Epithelial cell of prostate (primary cell): ENCODE results near the gene ARFGAP2.

Source experiments
- DNase-seq: peaks from one replicate; pipeline ENCODE4 v3.0.0-alpha.2; 2011; ENCODE audit warnings: low read depth, low spot score
- H3K27ac ChIP-seq: fragments of 450-650 bp; 2 replicates; pipeline ENCODE4 v1.5.1; 2017; ENCODE audit warnings: mild to moderate bottlenecking

ARFGAP2 gene

DNA sequence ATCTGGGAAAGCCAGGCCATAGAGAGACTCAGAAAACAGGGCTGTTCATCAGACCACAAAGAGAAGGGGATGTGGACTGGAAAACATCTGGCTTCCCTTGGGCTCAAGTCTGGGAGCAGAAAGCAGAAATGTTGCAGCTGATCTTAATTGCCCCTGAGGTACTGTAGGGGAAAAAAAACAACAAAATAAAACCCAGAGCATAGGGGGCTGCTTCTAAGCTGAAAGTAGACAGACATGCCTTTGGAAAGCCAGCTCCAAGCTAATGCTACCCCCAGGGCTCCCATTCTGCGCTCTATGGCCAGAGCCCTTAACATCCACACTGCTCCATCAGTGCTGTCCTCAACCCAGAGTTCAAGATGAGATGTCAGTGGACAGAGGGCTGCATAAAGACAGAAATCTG is 11.6 kb upstream of the ARFGAP2 start:
- no peak for DNase-seq
- peak overlapping the region; percentile 89 for H3K27ac ChIP-seq

DNA sequence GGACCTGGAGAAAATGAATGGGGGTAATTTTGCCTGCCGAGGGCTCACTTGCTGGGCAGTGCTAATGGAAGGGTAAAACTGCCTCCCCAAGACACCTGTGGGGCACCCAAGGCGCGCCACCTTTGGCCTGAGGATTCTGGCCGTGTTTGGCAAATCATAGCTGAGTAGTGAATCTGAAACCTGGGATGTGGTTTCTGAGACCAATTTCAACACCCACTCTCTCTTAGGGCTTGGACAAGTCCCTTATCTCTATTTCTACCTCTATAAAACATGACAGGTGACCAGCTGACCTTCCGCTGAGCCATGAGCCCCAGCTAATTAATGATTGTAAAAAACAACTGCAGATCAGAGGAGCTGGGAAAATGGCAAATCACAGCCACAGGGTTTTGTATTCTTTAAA is 11.0 kb upstream of the ARFGAP2 start:
- H3K27ac ChIP-seq, result peak overlapping the region; percentile 89
- DNase-seq, result no peak

DNA sequence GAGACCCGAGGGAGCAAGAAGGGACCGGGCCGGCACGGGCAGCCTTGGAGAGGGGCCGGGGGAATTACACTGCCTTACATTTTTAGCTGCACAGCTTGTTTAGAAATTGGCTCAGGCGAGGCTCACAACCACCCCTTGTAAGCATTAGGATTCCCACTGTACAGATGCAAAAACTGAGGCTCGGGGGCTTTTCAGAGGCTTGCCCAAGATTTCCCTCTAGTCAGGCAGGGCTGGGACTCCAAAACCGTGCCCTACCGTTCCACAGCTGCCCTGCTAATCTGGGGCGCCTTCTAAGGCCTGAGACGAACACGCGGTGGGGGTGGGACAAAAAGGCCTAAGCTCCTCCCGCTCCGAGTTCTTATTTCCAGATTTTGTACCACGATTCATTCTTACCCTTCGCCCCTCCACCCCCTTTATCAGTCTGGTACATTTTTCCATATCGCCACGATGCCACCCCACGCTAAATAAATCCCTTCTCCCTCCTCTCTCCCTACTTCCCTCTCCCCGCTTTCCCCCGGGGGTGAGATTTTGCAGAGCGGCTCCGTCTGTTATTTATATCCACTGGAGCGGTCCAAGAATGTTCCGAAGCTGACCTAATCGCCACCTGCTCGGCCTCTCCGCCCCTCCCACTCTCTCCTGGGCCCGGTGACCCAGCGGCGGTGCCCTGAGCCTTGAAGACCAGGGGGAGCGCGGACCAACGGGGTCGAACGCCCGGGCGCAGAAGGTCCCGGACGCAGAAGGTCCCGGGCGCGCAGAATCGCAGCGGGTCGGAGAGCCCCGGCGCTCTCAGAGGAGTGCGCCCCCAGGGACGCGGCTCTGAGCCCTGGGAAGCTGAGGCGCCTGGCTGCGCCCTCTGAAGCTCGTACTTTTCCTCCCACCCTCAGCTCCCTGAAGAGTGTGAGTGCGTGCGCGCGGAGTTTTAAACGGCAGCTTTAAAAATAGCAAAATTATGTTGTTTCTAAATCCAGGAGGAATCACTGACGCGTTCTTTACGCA is 10.3 kb upstream of the ARFGAP2 start:
- peak overlapping the region; percentile 89 for H3K27ac ChIP-seq
- DNase-seq, result no peak

DNA sequence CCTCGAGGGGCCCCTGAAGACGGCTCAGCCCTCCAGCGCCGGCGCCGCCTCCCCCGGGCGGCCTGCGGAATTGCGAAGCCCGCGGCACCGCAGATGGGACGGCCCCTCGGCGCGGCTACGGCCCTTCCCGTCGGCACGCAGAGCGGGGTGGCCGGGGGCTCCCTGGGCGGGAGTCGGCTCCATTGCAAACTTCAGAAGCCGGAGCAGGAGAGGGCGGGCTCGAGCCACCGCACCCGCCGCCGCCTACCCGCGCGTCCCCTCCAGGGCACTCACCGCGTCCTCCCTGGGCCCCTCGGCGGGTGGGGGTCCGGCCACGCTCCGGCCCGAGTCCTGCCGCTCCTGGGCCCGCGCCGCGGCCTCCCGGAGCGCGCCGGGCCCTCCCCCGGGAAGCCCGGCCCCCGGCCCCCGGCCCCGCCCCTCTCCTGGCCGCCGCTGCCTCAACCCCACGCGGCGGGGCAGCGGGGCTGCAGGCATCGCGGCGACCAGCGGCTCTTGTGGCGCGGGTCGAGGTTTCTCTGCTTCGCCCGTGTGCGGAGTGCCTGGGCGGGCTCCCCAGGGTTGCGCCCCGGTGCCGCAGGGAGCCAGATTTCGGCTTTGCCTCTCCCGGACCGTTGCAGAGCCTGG is 9.5 kb upstream of the ARFGAP2 start, which contains the start of gene PACSIN3:
TSS of gene PACSIN3 (minus strand) at position 359 of the 624 bp plus-strand sequence. CDS start 3,707 bp downstream, outside the sequence.
- DNase-seq, result no peak
- H3K27ac ChIP-seq, result peak within 1 kb of the TSS; percentile 89

DNA sequence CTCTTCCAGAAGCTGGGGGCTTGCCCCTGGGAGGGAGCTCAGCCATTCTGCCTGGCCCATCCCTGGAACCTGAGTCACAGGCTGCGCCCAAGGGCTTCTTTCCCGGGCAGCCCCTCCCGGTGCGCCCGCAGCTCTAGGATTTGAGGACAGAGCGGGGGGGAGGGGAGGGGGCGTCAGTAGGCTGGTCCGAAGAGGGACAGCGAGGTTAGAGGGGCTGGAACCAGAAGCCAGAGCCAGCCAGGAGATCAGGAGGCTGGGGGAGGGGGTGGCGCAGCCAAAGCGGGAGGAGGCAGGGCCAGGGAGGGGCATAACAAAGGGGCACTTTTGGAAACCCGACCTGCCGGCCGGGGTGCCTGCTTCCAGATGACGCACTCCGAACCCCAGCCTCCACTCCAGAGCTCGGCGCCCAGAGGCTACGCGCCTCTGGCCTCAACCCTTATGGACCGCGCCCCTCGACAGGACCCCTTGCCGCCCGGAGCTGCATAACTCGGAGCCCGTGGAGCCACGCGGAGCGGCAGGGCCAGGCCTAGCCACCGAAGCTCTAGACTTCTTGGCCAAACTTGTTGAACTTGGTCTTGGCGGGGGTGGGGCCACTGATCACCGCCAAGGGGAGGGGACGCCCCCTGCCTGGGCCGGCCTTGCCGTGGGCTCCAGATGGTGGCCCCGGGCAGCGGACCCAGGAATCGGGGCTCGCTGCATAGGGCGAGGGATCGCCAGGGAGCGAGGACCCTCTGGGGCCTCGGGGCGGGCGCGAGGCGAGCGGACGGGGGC is 8.8 kb upstream of the ARFGAP2 start:
- DNase-seq, result no peak

DNA sequence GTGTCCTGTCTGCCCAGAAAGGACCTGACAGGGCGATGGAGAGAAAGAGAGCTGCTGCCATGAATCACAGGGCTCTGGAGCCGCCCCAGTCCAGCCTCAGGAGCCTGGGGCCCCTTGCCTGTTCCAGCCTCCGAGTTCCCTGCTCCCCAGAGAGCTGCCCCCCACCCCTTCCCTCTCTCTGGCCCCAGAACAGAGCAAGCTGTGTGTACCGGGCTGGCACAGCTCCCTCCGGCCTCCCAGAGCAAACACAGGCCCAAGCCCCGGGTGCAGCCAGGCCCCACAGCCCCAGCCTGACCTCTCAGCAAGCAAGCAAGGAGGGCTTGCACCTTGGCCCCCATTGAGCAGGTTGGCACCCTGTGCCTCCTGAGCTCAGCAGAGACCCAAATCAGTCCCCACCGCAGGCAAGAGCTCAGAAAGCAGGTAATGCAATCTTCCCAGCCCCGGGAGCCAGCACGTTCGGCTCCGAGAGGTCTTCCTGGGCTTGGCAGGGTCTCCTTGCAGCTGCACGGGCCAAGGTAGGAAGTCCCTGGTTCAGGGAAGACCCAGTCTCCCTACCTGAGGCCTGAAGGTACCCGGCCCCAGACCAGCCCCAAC is 8.1 kb upstream of the ARFGAP2 start:
- no peak for DNase-seq
- H3K27ac ChIP-seq, result peak overlapping the region; percentile 89

More for the DNA sequence above, 8.8 kb upstream of the ARFGAP2 start:
- H3K27ac ChIP-seq, result peak overlapping the region; percentile 89

DNA sequence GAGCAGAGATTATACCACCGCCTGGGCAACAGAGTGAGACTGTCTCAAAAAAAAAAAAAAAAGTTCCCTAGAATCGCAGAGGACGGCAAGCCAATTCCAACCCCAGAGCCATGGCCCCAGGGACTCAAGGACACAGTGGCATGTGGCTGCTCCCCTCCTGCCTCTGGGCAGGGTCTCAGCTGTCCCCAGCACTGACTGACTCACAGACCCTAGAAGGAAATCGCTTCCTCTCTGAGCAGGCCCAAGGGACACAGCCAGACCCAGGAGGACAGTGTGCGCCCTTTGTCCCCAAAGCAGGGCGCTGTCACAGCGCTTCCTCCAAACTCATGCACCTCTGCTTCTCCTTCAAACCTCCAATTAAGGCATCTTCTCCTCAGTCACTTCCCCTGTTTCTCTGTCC is 7.3 kb upstream of the ARFGAP2 start:
- no peak for DNase-seq
- peak overlapping the region; percentile 89 for H3K27ac ChIP-seq

DNA sequence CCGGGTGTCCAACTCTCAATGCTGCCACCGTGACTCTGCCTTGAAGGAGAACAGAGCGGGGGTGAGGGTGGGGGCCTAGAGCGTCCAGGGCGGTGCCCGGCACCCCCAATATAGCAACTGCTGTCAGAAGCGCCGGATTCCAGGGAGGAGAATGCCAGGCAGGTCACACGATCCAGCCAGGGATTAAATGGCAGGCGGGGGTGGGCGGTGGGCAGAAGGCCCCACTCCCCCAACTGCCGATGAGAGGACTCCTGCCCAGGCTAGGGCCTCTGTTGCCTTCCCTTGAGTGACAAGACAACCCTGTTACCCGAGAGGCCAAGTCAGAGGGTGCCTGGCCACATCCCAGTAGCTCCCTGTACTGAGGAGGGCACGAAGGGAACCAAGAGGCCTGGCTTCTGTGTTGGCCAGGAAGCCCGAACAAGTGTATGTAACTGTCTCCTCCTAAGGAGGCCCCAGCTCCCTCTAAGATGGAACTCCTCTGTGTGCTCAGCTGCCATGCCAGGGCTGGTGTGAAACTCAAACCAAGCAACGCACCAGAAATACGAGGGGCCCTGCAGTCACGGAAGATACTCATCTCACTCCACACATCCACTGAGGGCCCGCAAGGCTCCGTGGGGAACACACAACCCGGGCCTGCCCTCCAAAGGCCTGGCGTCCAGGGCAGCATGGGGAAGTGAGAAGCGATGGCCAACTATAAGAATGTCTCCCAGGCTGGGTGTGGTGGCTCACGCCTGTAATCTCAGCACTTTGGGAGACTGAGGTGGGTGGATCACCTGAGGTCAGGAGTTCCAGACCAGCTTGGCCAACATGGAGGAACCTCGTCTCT is 6.6 kb upstream of the ARFGAP2 start:
- DNase-seq, result no peak
- H3K27ac ChIP-seq, result no peak overlapping the region

DNA sequence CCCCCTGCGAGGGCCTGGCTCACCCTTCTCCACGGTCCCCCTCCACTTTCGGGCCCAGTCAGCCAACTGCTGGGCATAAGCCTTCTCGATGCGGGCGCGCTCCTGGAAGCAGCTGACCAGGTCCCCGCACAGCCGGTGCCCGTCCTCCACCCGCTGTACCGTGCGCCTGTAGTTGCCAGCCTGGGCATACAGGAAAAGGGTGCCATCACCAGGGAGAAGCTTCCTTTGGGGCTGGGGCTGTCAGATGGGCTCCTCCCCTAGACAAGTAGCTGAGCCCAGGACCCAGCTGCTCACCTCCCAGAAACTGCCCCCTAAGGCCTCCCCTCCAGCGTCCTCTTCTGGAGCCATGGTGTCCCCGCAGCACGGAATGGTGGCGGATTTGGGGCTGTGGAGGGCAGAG is 5.7 kb upstream of the ARFGAP2 start:
- DNase-seq, result no peak
- no peak overlapping the region for H3K27ac ChIP-seq

DNA sequence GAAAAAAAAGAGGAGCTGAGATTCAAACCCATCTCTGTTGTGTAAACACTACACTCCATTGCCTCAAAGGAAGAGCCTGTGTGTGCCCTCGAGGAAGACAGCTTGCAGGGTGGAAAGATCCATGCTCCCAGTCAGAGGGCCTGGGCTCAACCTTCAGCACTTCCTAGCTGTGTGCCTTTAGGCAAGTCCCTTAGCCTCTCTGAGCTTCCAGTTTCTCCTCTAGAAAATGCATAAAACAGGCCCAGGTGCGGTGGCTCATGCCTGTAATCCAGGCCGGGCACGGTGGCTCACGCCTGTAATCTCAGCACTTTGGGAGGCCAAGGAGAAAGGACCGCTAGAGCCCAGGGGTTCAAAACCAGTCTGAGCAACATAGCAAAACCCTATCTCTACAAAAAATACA is 4.6 kb upstream of the ARFGAP2 start:
- no peak for DNase-seq
- no peak overlapping the region for H3K27ac ChIP-seq

DNA sequence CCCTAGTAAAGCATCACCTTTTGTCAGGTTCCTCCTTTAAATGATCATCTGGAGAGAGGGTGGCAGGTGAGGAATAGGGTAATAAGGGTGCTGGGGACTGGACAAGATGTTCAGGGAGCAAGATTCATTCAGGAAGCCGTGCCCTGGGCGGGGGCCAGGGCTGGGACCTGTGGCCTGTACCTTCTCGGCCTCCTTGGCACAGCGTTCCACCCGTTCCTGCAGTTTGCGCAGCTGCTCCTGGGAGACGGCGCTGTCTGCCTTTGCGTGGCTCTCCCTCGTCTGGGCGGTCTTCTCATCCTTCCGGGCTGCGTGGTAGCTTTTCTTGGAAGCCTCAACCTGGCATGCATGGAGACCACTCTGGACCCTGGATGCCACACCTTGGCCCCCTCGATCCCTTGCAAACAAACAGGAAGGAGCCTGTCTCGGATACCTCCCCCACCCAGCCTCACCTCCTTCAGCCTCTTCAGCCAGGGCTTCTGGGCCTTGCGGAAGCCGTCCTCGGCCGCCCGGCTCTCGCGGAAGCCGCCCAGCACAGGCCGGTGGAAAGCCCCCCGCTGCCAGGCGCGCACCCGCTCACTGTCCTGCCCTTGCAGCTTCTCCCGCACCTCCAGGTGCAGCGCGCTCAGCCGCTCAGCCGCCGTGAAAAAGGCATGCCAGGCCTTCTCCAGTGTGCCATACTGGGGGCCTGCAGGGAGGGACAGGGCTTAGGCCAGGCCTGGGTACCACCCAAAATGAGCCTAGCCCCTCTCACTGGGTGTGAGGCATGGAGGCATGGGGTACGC is 3.5 kb upstream of the ARFGAP2 start:
- H3K27ac ChIP-seq, result no peak overlapping the region
- DNase-seq, result no peak

DNA sequence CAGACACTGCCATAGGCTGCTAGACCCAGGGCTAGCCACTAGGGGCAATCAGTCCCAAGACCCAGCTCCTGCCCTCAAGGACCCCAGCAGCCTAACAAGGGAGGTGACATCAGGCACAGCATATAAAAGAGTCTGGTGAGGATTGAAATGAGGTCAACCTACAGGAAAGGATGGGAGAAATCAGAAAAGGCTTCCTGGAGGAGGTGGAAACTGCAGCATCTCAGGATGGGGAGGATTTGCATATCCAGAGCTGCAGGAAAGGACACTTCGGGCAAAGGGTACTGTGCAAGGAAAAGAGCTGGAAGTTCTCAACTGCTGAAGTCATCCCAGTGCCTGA is 2.9 kb upstream of the ARFGAP2 start:
- DNase-seq, result no peak
- H3K27ac ChIP-seq, result no peak overlapping the region

DNA sequence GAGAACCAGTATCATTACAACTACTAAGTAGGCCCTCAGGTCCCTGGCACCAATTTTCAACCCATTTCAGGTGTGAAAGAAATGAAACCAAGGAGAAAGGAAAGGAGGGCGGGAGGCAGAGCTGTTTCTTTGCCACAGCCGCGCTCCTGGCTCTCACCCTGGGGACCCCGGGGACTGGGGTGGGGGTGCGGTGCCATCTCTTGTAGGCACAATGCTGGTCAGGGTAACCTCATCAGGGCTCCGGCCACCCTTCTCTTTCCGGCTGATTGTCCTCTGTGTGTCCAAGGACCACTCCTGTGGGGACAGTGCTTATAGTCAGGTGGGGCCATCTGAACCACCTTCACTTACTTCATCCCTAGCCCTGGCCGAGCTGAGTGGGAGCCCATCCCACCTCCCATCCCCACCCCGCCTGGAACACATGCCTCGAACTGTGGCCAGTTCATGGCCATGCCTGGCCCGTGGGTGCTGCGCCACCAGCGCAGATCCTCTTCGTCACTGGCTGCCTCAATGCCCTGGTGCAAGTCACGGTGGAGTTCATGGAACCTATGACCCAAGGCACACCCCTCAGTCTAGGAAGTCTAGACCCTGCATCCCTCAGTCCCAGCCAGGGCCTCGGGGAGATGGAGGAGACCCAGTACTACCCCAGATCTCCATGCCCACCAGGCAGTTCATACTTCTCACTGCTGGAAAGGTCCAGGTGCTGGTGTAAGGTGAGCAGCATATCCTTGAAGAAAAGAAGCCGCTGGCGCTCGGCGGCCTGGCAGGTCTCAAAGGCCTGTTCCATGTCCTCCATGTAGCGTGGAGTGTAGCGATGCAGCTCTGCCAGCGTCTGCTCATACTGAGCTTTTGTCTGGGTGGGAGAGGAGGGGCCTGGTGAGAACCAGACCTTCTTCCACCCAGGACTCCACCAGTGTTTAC is 2.3 kb upstream of the ARFGAP2 start:
- DNase-seq, result no peak
- no peak overlapping the region for H3K27ac ChIP-seq

DNA sequence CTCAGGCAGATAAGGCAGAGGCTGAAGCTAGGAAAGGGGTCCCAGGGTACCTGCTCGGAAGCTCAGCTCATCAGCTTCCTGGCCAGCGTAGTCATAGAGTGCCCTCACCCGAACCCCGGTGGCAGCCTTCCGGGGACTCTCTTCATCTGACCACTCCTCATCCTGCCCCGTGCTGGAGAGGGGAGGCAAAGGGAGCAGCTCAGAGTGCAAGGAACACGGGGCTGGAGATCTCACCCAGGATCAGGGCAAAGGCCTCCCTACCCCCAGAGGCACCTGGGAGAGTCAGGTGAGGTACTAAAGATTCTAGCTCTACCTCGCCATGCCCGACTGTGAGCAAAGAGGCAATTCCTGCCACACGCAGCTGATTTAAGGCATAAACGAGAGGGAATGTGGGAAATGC is 1.6 kb upstream of the ARFGAP2 start:
- H3K27ac ChIP-seq, result no peak overlapping the region
- DNase-seq, result no peak

DNA sequence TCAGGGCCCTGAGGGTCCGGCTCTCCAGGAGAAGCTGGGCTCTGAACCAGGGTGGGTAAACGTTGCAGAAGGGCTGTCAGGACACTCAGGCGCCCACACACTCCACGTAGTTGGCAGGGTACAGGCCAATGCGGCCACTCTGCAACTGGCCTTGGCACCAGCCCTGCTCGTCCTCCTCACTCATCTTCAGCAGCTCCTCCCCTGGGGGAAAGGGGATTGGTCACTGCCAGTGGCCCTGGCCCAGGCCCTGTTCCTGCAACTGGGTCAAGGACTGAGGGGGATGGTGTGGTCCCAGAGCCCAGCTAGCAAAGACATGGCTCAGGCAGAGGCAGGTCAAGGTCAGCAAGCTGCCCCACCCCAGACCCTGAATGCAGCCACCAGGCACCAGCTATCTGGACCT is 1.2 kb upstream of the ARFGAP2 start:
- no peak for DNase-seq
- peak overlapping the region; percentile 85 for H3K27ac ChIP-seq

DNA sequence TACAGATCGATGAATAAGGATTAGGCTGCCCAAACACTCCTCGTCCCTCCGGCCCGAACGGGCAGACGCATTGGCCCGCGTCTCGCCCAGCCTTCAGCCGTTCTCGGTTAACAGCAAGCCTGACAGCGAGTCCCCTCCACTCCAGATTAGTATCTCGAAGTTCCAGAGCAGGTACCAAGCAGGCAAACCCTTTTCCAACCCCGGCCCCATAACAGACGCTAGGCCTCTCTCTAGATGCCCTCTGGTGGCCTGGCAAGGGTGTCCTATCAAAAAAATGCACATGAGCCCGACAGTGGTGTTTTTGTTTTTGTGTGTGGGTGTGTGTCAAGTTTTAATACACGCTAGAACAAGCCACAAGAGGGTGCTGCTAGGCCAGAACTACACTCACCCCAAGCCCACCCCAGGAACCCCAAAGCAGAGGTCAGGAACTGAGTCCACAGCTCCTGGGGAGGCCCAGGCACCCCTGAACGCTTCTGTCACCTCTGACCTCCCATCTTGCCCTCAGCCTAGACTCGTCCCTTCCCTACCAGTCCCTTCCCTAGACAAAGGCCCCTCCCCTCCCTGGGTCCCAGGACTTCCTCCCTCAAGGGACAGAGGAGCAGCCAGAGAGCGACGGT is 658 bp upstream of the ARFGAP2 start:
- H3K27ac ChIP-seq, result peak overlapping the region; percentile 85
- no peak for DNase-seq

DNA sequence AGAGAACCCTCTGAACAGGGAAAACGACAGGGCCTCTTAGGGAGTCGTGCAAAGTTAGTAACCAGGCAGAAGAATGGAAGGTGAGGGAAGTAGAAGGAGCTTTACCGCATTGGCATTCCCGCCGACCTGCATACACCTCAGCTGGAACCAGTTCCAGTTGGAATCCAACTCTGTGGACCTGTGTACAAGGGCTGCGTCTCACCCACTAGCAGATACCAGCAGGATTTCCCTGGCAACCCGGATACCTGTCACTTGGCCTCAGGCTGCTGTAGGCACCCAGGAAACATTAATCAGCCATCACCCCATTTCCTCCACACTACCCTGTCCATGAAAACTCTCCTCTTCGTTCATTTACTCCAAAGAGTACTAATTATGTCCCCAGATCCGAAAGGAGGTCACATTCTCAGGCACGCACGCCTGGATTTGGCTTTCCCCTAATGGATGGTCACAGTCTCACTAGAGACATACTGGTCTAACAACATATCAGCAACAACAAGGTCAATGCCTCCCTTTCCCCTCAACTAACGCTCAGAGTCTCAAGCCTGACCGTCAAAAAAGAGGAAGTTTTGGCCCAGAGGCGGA is 842 bp downstream of the ARFGAP2 start:
- H3K27ac ChIP-seq, result peak overlapping the region; percentile 85
- DNase-seq, result no peak
